Stimulated activated CD4-positive, alpha-beta T cell treated with anti-CD3 and anti-CD28 coated beads, Interleukin-4, amount 100 ng/mL, for 4 hours (primary cell): ENCODE measurements around the gene RETREG3.
A peak's percentile ranks its signal among the peaks of the same experiment; 100 is the strongest.

Experiments
- DNase-seq, 2 experiments: peaks; one replicate each; pipeline ENCODE4 v3.0.0-alpha.2; 2020

RETREG3 gene

DNA sequence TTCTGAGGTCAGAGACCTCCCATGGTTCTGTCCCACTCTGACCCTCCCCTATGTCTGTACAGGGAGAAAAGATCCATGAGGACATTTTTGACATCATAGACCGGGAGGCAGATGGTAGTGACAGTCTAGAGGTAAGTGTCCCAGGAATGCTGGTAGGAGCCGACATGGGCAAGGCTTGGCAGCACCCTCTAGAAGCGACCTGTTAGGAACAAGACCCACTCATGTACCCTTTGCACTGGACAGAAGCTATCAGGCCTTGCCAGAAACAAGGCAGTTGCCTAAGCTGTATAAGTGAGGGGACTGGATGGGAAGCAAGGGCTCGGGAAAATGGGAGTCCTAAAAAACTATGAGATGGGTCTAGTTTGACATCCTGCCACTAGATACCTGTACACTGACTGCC, 2.8 kb upstream of the RETREG3 start:
- no peak for DNase-seq

DNA sequence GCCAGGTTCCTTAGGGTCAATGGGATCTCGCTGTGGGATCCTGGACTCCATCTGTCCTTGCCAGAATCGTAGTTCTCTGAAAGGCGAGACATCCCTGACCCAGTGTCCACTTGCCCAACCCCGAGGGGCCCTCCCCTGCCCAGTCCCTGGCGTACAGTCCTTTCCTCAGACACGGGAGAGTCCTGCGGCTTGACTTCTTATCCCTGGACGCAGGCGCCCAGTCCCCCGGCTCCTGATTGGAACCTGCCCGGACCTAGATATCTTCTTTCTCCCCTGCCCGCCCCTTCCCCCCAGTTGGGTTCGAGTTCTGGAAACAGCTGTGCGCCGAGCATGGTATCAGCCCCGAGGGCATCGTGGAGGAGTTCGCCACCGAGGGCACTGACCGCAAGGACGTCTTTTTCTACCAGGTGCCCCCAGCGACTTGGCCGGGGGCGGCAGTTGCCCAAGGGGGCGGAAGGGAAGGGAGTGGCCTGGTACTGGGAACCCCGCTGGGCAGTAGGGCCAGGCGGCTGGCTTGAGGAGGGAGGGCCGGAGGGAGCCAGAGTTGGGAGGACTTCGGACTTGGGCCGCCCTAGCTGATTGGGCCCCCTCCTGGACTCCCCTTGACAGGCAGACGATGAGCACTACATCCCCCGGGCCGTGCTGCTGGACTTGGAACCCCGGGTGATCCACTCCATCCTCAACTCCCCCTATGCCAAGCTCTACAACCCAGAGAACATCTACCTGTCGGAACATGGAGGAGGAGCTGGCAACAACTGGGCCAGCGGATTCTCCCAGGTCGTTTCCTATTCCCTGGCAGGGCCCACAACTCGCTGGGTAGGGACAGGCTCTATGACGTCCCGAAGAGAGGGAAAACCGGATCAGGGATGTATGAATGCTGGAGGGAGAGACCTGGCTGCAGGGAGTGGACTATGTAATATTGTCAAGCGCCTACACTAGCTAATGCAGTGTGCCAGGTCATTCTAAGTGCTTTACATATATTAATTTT, 934 bp upstream of the RETREG3 start:
- peak in 1 of 2 experiments; percentile 2 for DNase-seq

- DNase-seq, result peak in 1 of 2 experiments; percentile 2
Measured at GRCh38 chr17:42608305-42609181, 631 bp downstream of the RETREG3 start.

GRCh38 chr17:42607769-42608168, 1.4 kb downstream of the RETREG3 start:
- DNase-seq, result no peak

DNA sequence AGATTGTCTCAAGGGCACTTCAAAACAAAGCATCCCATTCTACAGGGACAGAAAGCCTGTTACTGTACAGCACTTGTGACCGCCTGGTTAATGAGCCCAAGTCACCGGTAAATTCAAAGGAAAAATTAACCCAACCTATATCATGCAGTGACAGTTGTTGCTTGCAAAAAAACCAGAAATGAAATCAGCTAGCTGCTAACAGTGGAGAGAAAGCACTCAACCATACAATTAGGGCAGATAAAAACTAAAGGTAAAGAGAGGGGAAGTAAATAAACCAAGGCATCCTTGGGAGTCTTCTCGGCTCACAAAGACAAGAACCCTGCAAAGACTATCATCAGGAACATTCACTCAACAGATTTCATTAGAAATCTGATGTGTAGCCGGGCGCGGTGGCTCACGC, 5.9 kb downstream of the RETREG3 start:
- no peak for DNase-seq

- DNase-seq, result no peak
Measured at GRCh38 chr17:42598905-42599304, 10.3 kb downstream of the RETREG3 start.

GRCh38 chr17:42596386-42596785, 12.8 kb downstream of the RETREG3 start:
- no peak for DNase-seq

- DNase-seq, result no peak
Measured at GRCh38 chr17:42591411-42591810, 17.8 kb downstream of the RETREG3 start.

DNA sequence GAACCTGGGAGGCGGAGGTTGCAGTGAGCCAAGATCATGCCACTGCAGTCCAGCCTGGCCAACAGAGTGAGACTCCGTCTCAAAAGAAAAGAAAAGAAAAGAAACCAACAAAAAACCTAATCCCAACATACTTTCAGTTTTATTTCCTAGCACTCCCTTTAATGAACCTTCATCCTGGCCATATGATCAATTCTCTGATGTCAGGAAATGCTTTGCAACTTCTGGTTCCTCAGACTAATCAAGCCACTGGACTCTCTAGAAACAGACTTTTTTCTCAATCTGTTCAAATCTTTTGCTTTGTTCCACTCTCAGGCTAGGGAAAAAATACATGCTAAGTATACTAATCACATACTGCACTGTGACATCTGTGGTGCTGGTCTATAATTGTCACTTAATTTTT, 18.3 kb downstream of the RETREG3 start:
- no peak for DNase-seq

GRCh38 chr17:42586514-42587230, 22.5 kb downstream of the RETREG3 start:
- no peak for DNase-seq

DNA sequence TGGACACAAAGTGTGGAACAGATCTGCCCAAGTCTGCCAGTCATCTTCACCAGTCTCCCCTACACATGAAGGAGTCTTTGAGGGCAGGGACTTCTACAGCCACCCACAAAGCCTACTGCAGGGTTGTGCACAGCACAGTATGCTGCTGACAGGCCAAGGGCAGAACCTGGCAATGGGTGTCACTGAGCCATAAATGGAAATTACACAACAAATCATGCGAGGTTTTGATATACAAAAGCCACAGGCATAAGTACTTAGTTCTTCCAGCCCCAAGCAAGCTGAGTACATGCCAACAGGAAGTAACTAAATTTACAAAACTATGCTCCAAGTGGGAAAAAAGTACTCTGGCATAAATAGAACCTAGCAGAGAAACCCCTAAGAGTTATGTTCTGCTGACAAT, 23.8 kb downstream of the RETREG3 start:
- DNase-seq, result no peak

DNA sequence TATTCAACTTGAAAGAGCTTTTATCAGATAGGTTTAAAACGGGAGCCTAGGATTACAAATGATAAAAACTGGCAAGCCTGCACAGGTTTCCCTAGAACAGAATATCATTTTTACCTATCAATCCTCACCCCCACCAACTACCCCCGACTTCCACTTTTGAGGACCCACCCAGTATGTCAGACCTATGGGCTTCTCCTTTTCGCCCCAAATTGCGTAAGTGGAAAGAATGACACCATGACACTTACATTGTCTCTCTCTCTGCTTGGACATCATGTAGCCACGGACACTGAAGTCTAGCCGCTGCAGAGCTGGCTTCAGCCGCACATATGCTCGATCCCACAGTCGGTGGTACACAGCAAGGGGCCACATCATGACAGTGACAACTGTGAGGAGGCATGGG, 24.3 kb downstream of the RETREG3 start:
- DNase-seq, result no peak

GRCh38 chr17:42581744-42582270, 27.4 kb downstream of the RETREG3 start:
- DNase-seq, result no peak

DNA sequence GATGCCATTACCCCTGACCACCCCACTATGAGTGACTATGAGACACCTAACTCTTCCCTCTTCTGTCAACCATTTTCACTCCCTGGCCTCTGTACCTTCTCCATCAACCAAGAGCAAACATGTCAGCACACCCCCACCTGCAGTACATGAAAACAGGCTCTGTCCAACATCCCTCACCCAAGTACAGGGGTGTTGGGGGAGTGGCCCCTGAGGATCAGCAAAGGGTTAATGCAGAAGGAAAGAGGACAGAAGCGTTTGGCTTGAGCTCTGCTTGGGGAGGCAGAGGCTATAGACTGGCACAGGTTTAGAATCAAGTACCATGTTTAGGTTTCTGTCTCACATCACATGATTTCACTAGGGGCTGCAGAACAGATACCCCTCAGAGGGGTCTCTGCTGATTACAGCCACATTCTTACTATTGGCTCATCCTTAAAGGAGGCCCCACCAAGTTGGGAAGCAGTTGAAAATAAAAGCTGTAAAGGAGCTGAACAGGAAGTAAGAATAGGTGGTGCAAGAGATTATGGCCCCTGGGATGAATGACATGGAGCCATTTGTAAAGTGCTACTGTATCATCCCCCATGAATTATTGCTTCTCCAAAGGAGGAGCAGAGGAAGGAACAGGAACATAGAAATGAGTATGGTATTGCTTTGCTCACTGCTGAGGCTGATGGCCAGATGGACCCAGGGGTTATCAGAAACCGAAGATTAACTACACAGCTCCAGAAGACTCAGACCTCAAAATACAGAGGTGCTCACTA, 29.2 kb downstream of the RETREG3 start:
- no peak for DNase-seq

GRCh38 chr17:42578282-42578869, 30.8 kb downstream of the RETREG3 start:
- peak; percentile 66 to 68 for DNase-seq

- peak; percentile 90 to 91 for DNase-seq
Measured at GRCh38 chr17:42577532-42578281, 31.5 kb downstream of the RETREG3 start, which contains the start of gene PSMC3IP. PSMC3IP (minus strand) TSS chr17:42577729; CDS start chr17:42577686, 43 bp downstream.

- no peak for DNase-seq
Measured at GRCh38 chr17:42577140-42577531, 32.0 kb downstream of the RETREG3 start.

DNA sequence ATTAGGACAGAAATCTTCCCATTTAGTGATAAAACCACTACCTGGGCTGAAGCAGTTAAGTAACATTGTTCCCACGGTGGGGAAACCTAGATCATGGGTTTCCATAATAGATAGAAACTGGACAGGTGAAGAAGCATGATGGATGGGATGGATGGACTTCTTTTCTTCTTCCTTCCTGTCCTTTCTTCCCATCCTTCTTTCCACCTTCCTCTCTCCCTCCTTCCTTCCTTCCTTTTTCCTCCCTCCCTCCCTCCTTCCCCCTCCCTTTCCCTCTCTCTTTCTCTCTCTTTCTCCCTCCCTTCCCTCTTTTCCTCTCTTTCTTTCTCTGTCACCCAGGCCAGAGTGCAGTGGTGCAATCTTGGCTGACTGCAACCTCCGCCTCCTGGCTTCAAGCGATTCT, 34.7 kb downstream of the RETREG3 start:
- DNase-seq, result no peak

DNA sequence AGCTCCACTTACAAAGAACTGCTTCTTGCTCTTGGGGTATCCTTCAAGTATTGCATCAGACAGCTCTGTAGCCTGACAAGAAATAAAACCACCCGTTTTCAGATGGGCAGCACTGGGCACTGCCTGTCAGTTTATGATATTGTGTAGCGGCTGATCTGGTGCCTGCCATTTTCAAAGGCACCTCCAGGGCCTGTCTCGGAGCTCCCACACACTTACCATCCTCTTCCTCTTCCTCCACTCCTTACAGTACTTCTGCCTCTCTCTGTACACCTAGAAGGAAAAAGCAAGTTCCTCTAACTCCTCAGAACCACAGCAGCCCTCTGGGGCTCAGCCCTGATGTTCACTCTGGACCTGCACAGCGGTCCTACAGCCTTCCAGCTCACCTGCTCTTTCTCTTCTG, 36.1 kb downstream of the RETREG3 start:
- DNase-seq, result no peak

DNA sequence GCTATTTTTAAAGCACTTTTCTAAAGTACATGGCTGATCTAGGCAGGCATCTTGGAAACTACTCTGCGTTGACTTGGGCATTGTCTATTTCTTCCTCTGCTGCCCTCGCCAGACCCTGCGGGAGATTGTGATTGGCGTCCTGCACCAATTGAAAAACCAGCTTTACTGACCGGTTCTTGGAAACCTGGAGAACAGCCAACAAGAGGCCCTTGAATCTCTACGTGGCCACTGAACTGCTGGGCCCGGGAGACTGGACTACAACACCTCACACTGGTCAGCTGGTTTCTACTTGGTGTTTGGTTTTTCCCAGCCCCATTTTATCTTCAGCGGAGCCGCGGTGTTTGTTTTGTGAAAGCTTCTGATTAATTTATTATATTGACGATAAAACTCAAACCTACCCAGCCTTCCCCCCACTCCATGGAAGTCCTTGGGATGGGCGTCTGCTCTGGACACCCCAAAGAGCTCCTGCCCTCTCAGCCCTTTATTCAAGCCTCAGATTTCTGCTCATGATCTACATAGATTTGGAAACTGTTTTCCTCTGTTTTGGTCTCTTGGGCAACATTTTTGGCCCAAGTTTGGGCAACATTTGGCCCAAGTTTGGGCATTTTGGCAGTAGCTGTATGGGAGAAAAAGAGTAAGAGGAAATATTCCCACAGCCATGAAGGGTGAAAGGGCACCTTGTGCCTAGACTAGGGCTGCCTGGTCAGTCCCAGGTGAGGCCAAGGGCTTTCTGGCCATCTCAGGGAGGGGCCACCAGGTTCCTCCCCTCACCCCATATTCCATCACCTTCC, 37.5 kb downstream of the RETREG3 start:
- DNase-seq, result no peak
